Stimulated activated CD4-positive, alpha-beta T cell treated with anti-CD3 and anti-CD28 coated beads, Interleukin-12 subunit alpha, Interleukin-12 subunit beta, amount 100 ng/mL, for 4 hours (primary cell): ENCODE data around the gene ELK1.
"Not testable (repeated sequence)": the region's sequence is repeated elsewhere in the genome, so short reads cannot be mapped to it uniquely, and the experiment has no call there.

ENCODE experiments used
- DNase-seq: peaks from one replicate; pipeline ENCODE4 v3.0.0-alpha.2; 2020

ELK1 gene

GRCh38 chrX:47610511-47610910 lies 39.9 kb downstream of the ELK1 start:
- no peak for DNase-seq

- no peak for DNase-seq
These were observed 42.1 kb downstream of the ELK1 start for GRCh38 chrX:47608130-47608810.

- DNase-seq: no peak
These were observed 43.3 kb downstream of the ELK1 start for GRCh38 chrX:47607091-47607490.

GRCh38 chrX:47605024-47605423 lies 45.3 kb downstream of the ELK1 start:
- no peak for DNase-seq

DNA sequence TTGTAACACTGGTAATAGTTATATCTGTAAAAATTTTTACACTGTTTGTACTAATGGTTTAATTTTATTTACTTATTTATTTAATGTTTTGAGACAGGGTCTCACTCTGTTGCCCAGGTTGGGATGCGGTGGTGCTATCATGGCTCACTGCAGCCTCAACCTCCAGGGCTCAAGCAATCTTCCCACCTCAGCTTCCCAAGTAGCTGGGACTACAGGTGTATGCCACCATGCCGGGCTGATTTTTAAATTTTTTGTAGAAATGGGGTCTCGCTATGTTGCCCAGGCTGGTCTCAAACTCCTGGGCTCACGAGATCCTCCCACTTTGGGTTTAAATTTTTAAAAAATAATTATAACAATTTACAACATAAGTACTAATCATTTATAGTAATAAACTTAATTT lies 47.2 kb downstream of the ELK1 start:
- not testable (repeated sequence) for DNase-seq

- DNase-seq: no peak
These were observed 53.1 kb downstream of the ELK1 start for GRCh38 chrX:47597222-47597621.

- no peak for DNase-seq
These were observed 54.1 kb downstream of the ELK1 start for GRCh38 chrX:47596256-47596655.

DNA sequence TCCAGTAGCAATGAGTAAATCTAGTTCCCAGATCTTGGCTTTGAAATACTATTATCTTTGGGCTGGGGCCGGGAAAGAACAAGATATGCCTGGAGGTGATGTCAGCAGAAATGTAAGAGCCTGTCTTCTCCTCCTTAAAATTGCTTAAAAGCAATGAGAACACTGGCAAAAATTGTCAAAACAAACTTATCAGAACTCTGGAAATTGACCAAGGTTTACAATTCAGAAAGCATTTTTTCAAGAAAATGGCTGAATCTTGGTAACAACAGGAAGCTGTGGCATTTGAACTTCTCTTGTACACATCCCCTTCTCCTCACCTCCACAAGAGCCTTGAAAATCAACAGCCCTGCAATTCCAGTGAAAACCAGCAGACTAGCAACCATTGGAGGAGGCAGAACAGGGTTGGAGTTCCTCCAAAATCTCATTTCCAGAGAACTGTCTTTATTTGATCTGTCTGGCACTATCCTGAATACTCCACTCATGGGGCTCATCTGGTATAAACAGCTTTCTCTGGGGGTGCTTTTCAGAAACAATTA lies 54.6 kb downstream of the ELK1 start:
- no peak for DNase-seq

DNA sequence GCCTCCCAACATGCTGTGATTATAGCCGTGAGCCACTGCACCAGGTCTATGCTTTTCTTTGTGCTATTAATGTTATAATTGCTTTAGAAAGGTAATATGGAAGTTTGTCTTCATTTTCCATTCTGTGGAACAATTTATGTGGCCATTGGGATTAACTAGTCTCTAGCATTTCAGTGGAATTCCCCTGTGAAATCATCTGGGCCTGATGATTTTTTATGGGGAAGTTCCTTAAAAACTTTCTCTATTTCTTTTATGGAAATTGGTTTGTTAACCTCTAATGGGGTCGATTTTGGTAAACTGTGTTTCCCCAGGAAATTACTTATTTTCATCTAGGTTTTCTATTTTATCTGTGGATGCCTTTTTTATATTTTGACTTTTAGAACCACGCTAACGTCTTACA lies 56.8 kb downstream of the ELK1 start:
- DNase-seq: no peak

- no peak for DNase-seq
These were observed 59.4 kb downstream of the ELK1 start for GRCh38 chrX:47590984-47591383.

DNA sequence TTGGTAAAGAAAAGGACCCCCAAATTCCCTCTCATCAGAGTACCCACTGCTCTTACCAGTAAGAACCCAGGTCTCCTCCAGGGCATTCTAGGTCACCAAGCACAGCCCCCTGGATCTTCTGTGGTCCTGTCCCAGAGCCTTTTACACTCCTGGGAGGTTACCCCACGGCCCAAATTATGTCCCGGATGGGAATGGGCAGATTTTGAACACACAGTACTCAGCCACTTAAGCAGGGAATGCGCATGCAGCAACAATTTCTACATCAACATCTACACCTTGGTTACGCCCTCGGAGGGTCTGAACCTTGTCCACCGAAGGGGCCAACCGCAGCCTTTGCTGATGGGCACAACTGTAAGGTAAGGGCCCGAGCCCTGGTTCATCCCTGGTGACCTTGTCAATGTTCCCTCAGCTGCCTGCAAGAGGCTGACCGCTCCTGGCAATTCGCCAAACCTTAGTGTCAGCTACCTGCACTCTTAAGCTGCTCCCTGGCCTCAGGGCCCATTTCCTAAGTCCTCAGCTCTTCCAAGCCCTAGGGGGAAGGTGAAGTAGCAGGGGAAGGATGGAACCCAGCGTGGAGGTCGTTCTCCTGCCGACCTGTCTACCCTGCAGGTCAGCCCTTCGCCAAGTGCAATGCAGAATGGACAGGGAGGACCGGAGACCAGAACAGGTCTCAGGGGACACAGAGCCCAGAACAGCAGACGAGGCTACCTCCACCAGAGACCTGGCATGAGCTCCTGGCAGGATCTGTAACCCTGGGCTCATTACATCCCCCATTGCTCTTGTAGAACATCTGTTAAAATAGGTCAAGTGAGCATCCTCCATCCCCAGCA lies 62.2 kb downstream of the ELK1 start:
- no peak for DNase-seq

GRCh38 chrX:47587091-47587891 lies 63.1 kb downstream of the ELK1 start:
- DNase-seq: no peak

DNA sequence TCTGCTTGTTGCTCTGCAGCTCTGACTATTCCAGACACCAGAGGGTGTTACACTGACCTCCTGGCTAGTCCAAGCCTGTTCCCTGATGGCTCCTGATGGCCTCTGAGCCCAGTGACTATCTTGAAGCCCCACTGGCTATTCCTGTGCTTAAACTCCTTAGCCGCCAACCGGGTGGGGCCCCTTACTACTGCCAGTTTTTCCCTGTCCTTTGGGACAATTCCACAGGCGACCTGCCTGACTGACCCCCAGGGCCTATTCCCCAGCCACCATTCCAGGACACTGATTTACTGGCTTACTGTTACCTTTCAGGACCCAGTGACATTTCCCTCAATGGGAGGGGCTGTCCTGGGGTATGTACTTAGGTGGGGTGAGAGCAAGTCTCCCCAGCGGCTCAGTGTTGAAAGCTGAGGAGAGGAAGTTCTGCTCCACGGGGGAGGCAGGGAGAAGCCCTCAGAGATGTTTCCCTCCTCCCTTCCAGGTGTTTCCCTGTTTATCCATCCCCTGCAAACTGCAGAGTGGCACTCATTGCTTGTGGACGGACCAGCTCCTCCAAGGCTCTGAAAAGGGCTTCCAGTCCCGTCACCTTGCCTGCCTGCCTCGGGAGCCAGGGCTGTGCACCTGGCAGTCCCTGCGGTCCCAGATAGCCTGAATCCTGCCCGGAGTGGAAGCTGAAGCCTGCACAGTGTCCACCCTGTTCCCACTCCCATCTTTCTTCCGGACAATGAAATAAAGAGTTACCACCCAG lies 64.1 kb downstream of the ELK1 start:
- no peak for DNase-seq
